Measurements from ENCODE around the gene MAPK11.

MAPK11 gene

DNA sequence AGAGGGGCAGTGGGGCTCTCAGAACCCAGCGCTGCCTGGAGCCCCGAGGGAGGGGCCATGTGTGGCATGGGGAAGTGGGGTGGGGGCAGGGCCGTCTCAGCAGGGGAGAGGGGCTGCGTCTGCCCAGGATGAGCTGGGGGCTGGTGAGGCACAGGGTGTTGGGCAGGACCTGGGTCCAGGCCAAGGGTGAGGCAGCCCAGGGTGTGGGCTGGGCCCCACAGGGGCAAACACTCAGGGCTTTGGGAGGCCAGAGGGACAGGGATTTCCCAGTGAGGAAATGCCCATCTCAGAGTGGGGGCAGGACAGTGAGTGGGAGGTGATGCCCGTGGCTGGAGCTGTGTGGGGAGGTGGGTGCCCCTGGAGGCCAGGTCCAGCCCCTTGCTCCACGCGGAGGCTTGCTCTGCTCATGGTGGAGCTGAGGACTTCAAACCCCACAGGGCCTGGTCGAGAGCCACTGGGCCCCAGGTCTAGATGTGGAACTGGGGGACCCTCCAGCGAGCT, 31.9 kb upstream of the MAPK11 start:
- Histone ChIP-seq H3K4me2 (ENCODE audit: low read depth, low read length, poor library complexity, severe bottlenecking) (peak overlapping the region; percentile 81), H3K9ac (ENCODE audit: low read depth, low read length, poor library complexity, severe bottlenecking) (no peak overlapping the region), H3K9me3 (ENCODE audit: insufficient read depth, low read depth, low read length) (no peaks in the 10 kb centered on the region), H3K4me3 (ENCODE audit: low read length, poor library complexity, severe bottlenecking) (no peak overlapping the region), H3K4me1 (ENCODE audit: insufficient read depth, low read length, poor library complexity, severe bottlenecking) (peaks cover 55% of the 10 kb centered on the region), H3K79me2 (ENCODE audit: insufficient read depth, low read length) (peaks cover 50% of the 10 kb centered on the region), H2AFZ (ENCODE audit: low read length) (no peak overlapping the region), H3K36me3 (ENCODE audit: insufficient read depth, low read length) (no peaks in the 10 kb centered on the region), H3F3A (ENCODE audit: low read depth) (no peaks in the 10 kb centered on the region), H4K20me1 (ENCODE audit: insufficient read depth, low read length, poor library complexity, severe bottlenecking) (peaks cover 10% of the 10 kb centered on the region), H3K9me2 (replicated peaks; ENCODE audit: low read depth, low read length) (no peaks in the 10 kb centered on the region), H3K27me3 (ENCODE audit: insufficient read depth, low read length, poor library complexity, severe bottlenecking) (no peaks in the 10 kb centered on the region)
- TF ChIP-seq, protein P1, sequence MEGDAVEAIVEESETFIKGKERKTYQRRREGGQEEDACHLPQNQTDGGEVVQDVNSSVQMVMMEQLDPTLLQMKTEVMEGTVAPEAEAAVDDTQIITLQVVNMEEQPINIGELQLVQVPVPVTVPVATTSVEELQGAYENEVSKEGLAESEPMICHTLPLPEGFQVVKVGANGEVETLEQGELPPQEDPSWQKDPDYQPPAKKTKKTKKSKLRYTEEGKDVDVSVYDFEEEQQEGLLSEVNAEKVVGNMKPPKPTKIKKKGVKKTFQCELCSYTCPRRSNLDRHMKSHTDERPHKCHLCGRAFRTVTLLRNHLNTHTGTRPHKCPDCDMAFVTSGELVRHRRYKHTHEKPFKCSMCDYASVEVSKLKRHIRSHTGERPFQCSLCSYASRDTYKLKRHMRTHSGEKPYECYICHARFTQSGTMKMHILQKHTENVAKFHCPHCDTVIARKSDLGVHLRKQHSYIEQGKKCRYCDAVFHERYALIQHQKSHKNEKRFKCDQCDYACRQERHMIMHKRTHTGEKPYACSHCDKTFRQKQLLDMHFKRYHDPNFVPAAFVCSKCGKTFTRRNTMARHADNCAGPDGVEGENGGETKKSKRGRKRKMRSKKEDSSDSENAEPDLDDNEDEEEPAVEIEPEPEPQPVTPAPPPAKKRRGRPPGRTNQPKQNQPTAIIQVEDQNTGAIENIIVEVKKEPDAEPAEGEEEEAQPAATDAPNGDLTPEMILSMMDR (conservative IDR thresholded peaks at IDR 0.05; ENCODE audit: low read length) = no peak
- TF ChIP-seq EZH2phosphoT487 (IDR thresholded peaks at IDR 0.05; ENCODE audit: borderline replicate concordance) = no peak

DNA sequence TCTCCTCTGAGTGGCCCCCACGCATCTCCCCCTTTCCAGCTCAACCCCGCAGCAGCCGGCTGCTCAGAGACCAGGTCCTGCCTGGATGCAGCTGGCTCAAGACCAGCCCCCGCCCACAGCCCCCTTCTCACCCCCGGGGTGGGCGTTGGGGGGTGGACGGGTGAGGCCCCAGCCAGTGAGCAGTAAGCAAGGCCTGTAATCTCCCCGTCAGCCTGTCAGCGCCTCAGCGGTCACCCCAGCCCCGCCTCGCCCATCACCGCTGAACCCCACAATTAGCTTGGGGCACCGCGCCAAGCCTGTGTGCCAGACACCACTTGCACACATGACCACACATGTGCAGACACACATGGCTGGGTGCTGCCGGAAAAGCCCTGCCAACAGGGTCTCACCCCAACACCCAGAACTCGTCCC, 31.4 kb upstream of the MAPK11 start:
- H2AFZ ChIP-seq (ENCODE audit: low read length) = no peak overlapping the region
- H3K4me2 ChIP-seq (ENCODE audit: low read depth, low read length, poor library complexity, severe bottlenecking) = peak overlapping the region; percentile 81
- no peaks in the 10 kb centered on the region for H3F3A ChIP-seq (ENCODE audit: low read depth)
- H4K20me1 ChIP-seq (ENCODE audit: insufficient read depth, low read length, poor library complexity, severe bottlenecking) = peaks cover 10% of the 10 kb centered on the region
- H3K4me1 ChIP-seq (ENCODE audit: insufficient read depth, low read length, poor library complexity, severe bottlenecking) = peaks cover 52% of the 10 kb centered on the region
- H3K27me3 ChIP-seq (ENCODE audit: insufficient read depth, low read length, poor library complexity, severe bottlenecking) = no peaks in the 10 kb centered on the region
- no peaks in the 10 kb centered on the region for H3K9me3 ChIP-seq (ENCODE audit: insufficient read depth, low read depth, low read length)
- no peaks in the 10 kb centered on the region for H3K36me3 ChIP-seq (ENCODE audit: insufficient read depth, low read length)
- H3K9me2 ChIP-seq (replicated peaks; ENCODE audit: low read depth, low read length) = no peaks in the 10 kb centered on the region
- H3K4me3 ChIP-seq (ENCODE audit: low read length, poor library complexity, severe bottlenecking) = no peak overlapping the region
- TF ChIP-seq, protein P1 (conservative IDR thresholded peaks at IDR 0.05; ENCODE audit: low read length) = no peak
- H3K9ac ChIP-seq (ENCODE audit: low read depth, low read length, poor library complexity, severe bottlenecking) = no peak overlapping the region
- peaks cover 47% of the 10 kb centered on the region for H3K79me2 ChIP-seq (ENCODE audit: insufficient read depth, low read length)

DNA sequence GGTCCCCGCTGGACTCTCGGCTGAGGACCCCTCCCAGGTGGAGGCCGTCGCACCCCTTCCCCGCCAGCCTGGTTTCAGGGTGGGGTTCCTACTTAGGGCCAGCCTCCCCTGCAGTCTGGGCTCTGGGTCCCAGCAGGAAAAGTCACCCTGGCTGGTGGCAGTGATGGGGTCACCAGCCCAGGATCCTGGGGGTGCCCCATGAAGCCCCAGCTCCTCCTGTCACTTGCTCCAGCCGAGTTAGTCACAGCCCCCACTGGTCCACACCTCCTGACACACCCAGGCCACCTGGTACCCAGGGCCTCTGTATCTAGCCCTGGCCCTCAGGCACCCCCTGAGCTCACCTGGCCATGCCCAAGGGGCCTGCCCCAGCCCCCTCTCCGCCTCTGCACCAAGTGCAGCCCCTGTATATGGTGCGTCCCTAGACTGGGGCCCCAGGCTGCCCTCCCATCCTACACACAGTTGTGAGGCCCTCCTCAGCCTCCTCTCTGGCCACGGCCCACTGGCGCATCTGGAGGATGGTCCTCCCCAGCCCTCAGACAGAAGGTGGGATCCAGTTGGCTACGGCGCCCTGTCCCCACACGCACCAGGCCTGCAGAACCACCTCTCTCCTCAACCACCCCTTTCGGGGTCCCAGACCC, 30.6 kb upstream of the MAPK11 start:
- H2AFZ ChIP-seq (ENCODE audit: low read length) = no peak overlapping the region
- H3K79me2 ChIP-seq (ENCODE audit: insufficient read depth, low read length) = peaks cover 40% of the 10 kb centered on the region
- no peak overlapping the region for H3K9ac ChIP-seq (ENCODE audit: low read depth, low read length, poor library complexity, severe bottlenecking)
- no peaks in the 10 kb centered on the region for H3K36me3 ChIP-seq (ENCODE audit: insufficient read depth, low read length)
- peaks cover 9% of the 10 kb centered on the region for H4K20me1 ChIP-seq (ENCODE audit: insufficient read depth, low read length, poor library complexity, severe bottlenecking)
- no peaks in the 10 kb centered on the region for H3K9me2 ChIP-seq (replicated peaks; ENCODE audit: low read depth, low read length)
- no peaks in the 10 kb centered on the region for H3K9me3 ChIP-seq (ENCODE audit: insufficient read depth, low read depth, low read length)
- no peaks in the 10 kb centered on the region for H3F3A ChIP-seq (ENCODE audit: low read depth)
- H3K4me3 ChIP-seq (ENCODE audit: low read length, poor library complexity, severe bottlenecking) = no peak overlapping the region
- no peak for TF ChIP-seq EZH2phosphoT487 (IDR thresholded peaks at IDR 0.05; ENCODE audit: borderline replicate concordance)
- TF ChIP-seq, protein P1 (conservative IDR thresholded peaks at IDR 0.05; ENCODE audit: low read length) = no peak
- H3K4me1 ChIP-seq (ENCODE audit: insufficient read depth, low read length, poor library complexity, severe bottlenecking) = peaks cover 44% of the 10 kb centered on the region
- H3K27me3 ChIP-seq (ENCODE audit: insufficient read depth, low read length, poor library complexity, severe bottlenecking) = no peaks in the 10 kb centered on the region
- H3K4me2 ChIP-seq (ENCODE audit: low read depth, low read length, poor library complexity, severe bottlenecking) = no peak overlapping the region
